Vagina (tissue), 2 donors: ENCODE data around the gene EIF4G1.

ENCODE experiments used
- CTCF ChIP-seq, 3 experiments: fragments of 450-650 bp in 2 of 3; fragments of 200-600 bp in 1 of 3; sonication (generic) in 1 of 3; IDR thresholded peaks; one replicate each; pipeline ENCODE4 v1.5.1; 2017 to 2019; ENCODE audit warnings: antibody characterized with exemption in 3 of 3, mild to moderate bottlenecking in 2 of 3, moderate library complexity in 2 of 3
- POLR2A ChIP-seq, 2 donors: fragments of 450-650 bp; IDR thresholded peaks; one replicate each; pipeline ENCODE4 v1.6.1; 2017; ENCODE audit warnings: antibody characterized with exemption in 2 of 2, mild to moderate bottlenecking in 2 of 2, moderate library complexity in 2 of 2

- TF ChIP-seq CTCF (IDR thresholded peaks at IDR 0.05) (no peak), POLR2A (IDR thresholded peaks at IDR 0.05) (no peak)
These were observed 69.9 kb downstream of the EIF4G1 start for GRCh38 chr3:184384342-184384741.
